Erythroblast (primary cell): ENCODE data around the gene GTPBP4.

Experiments used
- GATA1 ChIP-seq: IDR thresholded peaks from 2 replicates; pipeline ENCODE4 v1.6.1; 2011; ENCODE audit warnings: low read depth, mild to moderate bottlenecking, control low read depth, low read length, moderate library complexity
- POLR2A ChIP-seq: IDR thresholded peaks from 2 replicates; pipeline ENCODE4 v1.6.1; 2011; ENCODE audit warnings: mild to moderate bottlenecking, low read length

- TF ChIP-seq POLR2A (no peak), GATA1 (no peak)
Observed at GRCh38 chr10:945778-946177, 42.5 kb upstream of the GTPBP4 start.
